Mucosa of rectum (tissue), 2 donors: Measurements from ENCODE around the gene SLC6A20.

ENCODE experiments used
- H3K27ac ChIP-seq, 2 donors: one replicate each; pipeline ENCODE4 v1.7.0; 2013; ENCODE audit warnings: inconsistent platforms in 2 of 2, low read depth in 2 of 2, low read length in 2 of 2
- H3K27me3 ChIP-seq, 2 donors: one replicate each; pipeline ENCODE4 v1.7.0; 2013; ENCODE audit warnings: low read length in 2 of 2; ENCODE audit not compliant: control insufficient read depth in 2 of 2, insufficient read depth in 2 of 2
- H3K36me3 ChIP-seq, 2 donors: one replicate each; pipeline ENCODE4 v1.7.0; 2013; ENCODE audit warnings: low read length in 2 of 2; ENCODE audit not compliant: control insufficient read depth in 2 of 2, insufficient read depth in 2 of 2
- H3K4me1 ChIP-seq, 2 donors: one replicate each; pipeline ENCODE4 v1.7.0; 2013; ENCODE audit warnings: low read length in 2 of 2, mild to moderate bottlenecking in 1 of 2; ENCODE audit not compliant: control insufficient read depth in 2 of 2, insufficient read depth in 2 of 2
- H3K4me3 ChIP-seq, 2 donors: one replicate each; pipeline ENCODE4 v1.7.0; 2013; ENCODE audit warnings: low read length in 2 of 2
- H3K9ac ChIP-seq, 2 donors: one replicate each; pipeline ENCODE4 v1.7.0; 2013; ENCODE audit warnings: low read length in 2 of 2, low read depth in 1 of 2, mild to moderate bottlenecking in 1 of 2
- H3K9me3 ChIP-seq, 2 donors: one replicate each; pipeline ENCODE4 v1.7.0; 2013; ENCODE audit warnings: low read length in 2 of 2; ENCODE audit not compliant: control insufficient read depth in 2 of 2
- donor health status: healthy.
- donor health status: Normal muscosa, but diverticular disease.

SLC6A20 gene

DNA sequence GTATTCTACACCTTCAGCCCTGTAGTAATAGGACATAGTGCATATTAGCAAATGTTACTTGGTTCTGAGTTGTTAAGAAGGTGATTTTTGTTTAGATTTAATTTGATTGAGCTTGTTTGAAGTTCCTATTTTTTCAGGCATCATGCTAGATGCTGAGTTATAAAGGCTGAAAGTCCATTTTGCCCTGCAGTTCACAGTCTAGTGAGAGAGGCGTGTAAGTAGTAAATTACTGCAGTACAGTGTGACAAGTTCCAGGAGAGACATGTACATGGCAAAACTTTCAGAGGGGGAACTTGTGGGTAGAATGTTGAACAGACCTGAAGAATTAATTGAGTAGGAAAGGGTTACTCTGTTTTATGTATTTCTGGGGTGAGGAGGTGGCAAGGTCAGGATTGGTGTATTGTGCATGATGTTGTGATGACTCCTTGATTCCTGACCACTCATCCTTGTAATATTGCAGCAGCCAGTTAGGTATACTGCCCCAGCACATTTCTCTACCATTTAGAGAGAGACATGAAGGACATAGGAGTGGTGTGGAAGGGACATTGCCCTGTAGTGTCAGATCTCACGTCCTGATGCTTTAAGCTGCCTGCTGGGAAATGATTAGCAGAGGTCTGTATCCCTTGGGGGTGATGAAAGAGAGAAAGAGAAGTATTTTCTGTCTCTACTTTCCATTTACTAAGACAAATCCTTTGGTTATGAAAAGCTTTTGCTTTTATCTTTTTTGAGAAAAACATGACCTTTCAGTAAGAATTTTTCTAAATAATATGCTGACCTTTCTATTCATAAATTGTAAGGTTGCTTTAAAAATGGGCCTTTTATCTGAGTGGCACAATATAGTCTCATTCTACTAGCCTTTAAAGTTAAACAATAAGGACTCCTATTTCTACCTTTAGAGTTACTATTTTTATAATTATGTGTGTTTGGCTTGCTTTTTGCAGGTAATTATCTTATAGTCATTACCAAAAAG lies 90.2 kb downstream of the SLC6A20 start:
- peaks cover 40 to 43% of the 10 kb centered on the region in 2 donors for H3K36me3 ChIP-seq
- H3K9me3 ChIP-seq = no peaks in the 10 kb centered on the region
- no peak overlapping the region for H3K4me3 ChIP-seq
- H3K9ac ChIP-seq = no peak overlapping the region
- H3K27ac ChIP-seq = no peak overlapping the region
- no peaks in the 10 kb centered on the region for H3K27me3 ChIP-seq
- peaks cover 0 to 6% of the 10 kb centered on the region in 2 donors for H3K4me1 ChIP-seq
